Lower leg skin (tissue), 3 donors: ENCODE data around the gene PHF13.

Source experiments
- POLR2A ChIP-seq, 2 donors: fragments of 450-650 bp; IDR thresholded peaks; one replicate each; pipeline ENCODE4 v1.6.1; 2016 to 2017; ENCODE audit warnings: antibody characterized with exemption in 2 of 2, mild to moderate bottlenecking in 1 of 2, moderate library complexity in 1 of 2
- TF ChIP-seq, protein P1 (sequence below), 3 donors: fragments of 450-650 bp; IDR thresholded peaks; one replicate each; pipeline ENCODE4 v1.5.1; 2016; ENCODE audit warnings: antibody characterized with exemption in 3 of 3, mild to moderate bottlenecking in 3 of 3, moderate library complexity in 2 of 3

DNA sequence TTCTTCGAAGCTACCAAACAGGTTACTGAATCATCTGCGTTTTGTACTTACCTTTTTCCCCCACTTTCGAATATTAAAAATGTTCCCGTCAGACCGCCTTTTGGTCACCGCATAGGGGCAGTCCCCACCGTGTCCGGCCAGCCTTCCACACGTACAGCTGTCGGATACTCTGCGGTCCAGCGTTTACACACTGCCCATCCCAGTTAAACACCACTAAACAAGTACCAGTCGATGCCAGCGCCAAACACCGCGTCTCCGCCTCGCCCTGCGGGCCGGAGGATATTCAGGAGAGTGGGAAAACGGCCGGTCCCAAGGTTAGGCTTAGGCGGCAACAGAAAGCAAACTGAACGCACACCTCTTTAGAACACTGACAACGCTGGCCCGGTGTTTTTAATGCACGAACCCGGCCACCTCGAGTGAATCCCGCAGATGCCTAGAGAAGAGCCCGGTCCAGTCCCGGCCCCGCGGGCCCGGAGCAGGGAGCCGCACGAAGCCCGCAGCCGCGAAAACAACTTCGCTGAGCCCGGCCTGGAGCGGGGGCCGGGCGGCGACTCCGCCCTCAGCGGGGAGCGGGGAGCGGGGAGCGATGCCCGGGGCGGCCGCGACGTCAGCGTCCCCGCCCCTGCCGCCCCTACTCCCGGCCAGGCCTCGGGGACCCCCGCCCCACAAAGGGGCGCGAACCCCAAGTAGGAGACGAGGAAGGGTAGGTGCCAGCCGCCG, 730 bp upstream of the PHF13 start:
- TF ChIP-seq, protein P1, sequence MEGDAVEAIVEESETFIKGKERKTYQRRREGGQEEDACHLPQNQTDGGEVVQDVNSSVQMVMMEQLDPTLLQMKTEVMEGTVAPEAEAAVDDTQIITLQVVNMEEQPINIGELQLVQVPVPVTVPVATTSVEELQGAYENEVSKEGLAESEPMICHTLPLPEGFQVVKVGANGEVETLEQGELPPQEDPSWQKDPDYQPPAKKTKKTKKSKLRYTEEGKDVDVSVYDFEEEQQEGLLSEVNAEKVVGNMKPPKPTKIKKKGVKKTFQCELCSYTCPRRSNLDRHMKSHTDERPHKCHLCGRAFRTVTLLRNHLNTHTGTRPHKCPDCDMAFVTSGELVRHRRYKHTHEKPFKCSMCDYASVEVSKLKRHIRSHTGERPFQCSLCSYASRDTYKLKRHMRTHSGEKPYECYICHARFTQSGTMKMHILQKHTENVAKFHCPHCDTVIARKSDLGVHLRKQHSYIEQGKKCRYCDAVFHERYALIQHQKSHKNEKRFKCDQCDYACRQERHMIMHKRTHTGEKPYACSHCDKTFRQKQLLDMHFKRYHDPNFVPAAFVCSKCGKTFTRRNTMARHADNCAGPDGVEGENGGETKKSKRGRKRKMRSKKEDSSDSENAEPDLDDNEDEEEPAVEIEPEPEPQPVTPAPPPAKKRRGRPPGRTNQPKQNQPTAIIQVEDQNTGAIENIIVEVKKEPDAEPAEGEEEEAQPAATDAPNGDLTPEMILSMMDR (IDR thresholded peaks at IDR 0.05), result no peak
- TF ChIP-seq POLR2A (IDR thresholded peaks at IDR 0.05), result no peak
